ENCODE results near the gene SNX13.

- TF ChIP-seq GATA2 (IDR thresholded peaks at IDR 0.05; ENCODE audit: low read depth, low read length) (no peak), GATA3 (IDR thresholded peaks at IDR 0.05; ENCODE audit: low read depth, low read length) (no peak)
These were observed 1.9 kb upstream of the SNX13 start for GRCh38 chr7:17942231-17942630.
